Effector CD8-positive, alpha-beta T cell (primary cell): ENCODE data around the gene ADGRL2.

Experiments
- DNase-seq: peaks from one replicate; lab custom pipeline; 2025; lab: John Stamatoyannopoulos, UW
- total RNA-seq, 4 experiments: gene quantifications; one replicate each; lab custom pipeline; 2026; lab: John Stamatoyannopoulos, UW

The ADGRL2 gene
- 0 to 2.9 (median 0.84) reads per million in 4 experiments for total RNA-seq

GRCh38 chr1:81800695-81801650 is at the start of gene ADGRL2:
ADGRL2 (plus strand) TSS chr1:81800934; CDS start chr1:81836985, 36,051 bp downstream.
- DNase-seq, result no peak

GRCh38 chr1:81752840-81753239 is 47.9 kb upstream of the ADGRL2 start:
- no peak for DNase-seq

DNA sequence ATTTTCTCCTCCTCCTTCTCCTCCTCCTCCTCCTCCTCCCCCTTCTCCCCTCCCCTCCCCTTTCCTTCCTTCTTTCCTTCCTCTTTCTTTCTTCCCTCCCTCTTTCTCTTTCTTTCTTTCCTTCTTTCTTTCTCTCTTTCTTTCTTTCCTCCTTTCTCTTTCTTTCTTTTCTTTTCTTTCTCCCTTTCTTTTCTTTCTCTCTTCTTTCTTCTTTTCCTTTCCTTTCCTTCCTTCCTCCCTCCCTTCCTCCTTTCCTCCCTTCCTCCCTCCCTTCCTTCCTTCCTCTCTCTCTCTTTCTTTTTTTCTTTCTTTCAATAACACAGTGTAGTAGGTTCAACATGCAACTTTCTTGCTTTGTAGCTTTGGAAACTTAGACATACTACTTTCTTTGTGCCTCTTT is 46.3 kb upstream of the ADGRL2 start:
- no peak for DNase-seq

- DNase-seq, result no peak
These were observed 43.9 kb upstream of the ADGRL2 start for GRCh38 chr1:81756872-81757271.

GRCh38 chr1:81757398-81758020 is 43.2 kb upstream of the ADGRL2 start:
- no peak for DNase-seq

GRCh38 chr1:81758181-81758580 is 42.6 kb upstream of the ADGRL2 start:
- DNase-seq, result no peak

DNA sequence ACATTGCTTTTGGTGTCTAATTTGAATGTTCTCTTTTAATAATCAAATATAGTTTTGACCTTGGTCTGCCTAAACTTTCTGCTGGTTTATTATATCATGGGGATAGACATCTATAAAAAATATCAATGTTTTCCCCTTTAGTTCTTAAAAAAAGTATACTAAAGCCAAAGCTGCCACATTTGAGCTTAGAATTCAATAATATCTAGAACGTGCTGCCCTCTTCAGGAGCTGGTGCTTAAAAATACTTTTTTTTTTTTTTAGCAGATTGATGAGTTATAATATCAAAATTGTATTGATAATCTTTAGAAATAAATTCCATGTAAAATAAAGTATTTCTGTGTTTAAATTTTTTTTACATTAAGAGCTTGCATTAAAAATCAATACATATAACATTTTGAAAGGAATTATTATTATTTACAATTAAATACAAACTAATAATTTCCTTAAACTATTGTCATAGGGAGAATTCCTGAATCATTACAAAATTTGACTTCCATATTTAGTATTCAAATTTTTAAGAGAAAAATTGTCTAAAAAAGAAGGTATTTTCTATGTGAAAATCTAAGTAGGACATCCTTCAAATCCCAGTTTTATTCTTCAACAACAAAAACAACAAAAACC is 40.1 kb upstream of the ADGRL2 start:
- no peak for DNase-seq

- DNase-seq, result no peak
These were observed 25.2 kb upstream of the ADGRL2 start for GRCh38 chr1:81775510-81775909.

GRCh38 chr1:81780705-81781454 is 19.9 kb upstream of the ADGRL2 start:
- no peak for DNase-seq

- DNase-seq, result no peak
These were observed 19.0 kb upstream of the ADGRL2 start for GRCh38 chr1:81781749-81782148.

- no peak for DNase-seq
These were observed 8.6 kb upstream of the ADGRL2 start for GRCh38 chr1:81792184-81792583.

DNA sequence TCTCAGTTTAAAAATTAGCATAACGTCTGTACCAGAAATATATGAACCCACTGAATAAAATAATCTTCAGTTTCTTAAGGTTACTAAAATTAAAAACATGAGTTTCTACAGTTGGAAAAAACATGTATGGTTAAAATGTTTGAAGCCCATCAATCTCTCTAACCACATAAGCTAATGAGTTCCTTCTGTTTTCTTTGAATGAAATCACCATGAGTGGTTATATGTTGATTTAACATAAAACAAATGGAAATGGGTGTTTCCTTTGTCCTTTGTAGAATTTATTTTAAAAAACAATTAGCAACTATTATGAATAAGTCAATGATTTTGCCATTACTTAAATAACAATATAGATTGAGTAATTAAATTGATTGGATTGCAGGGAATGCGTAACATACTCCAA is 3.0 kb upstream of the ADGRL2 start:
- no peak for DNase-seq

DNA sequence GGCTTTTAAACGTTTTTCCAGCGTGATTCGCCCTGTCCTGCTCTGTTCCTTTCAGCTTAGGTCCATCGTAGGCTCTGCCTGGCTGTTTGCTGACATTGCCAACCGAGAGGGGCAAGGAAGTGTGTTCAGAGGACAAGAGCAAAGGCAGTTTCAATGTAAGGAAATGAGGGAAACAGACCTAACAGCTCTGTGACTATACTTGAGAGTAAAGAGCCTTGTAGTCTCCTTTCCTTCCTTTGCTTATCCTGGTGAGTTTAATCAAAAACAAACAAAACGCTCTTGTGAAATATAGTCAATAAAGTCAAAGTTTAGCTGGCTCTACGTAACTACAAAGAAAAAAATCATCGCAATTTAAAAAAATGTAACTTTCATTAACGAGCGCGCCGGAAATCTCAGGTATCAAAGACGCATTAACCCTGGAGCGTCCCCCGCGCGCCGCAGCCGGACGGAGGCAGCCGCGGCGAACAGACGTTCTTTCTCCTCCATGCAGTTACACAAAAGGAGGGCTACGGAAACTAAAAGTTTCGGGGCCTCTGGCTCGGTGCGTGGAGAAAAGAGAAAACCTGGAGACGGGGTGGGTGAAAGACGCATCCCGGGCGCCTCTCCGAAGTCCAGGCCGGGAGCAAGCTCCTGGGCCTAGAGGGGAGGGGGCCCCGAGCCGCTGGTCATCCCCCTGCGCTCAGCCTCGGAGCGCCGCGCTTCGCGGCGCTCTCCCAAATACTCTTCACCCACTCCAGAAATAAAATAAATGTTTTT is 617 bp upstream of the ADGRL2 start:
- no peak for DNase-seq

- no peak for DNase-seq
These were observed 1.1 kb downstream of the ADGRL2 start for GRCh38 chr1:81801651-81802456.

DNA sequence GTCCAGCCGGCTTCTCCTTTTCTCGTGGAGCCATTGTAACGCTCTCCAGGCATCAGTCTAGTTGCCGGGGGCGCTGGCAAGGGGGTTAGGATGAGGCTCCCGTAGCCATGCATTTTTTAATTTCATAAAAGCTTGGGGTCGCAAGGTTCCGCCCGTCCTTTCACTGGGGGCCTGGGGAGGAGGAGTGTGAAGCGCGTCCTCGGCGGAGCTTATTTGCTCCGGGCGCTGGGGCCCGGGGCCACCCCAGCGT is 1.6 kb downstream of the ADGRL2 start:
- no peak for DNase-seq

- no peak for DNase-seq
These were observed 2.1 kb downstream of the ADGRL2 start for GRCh38 chr1:81802707-81803430.

GRCh38 chr1:81803431-81804110 is 2.8 kb downstream of the ADGRL2 start:
- no peak for DNase-seq

DNA sequence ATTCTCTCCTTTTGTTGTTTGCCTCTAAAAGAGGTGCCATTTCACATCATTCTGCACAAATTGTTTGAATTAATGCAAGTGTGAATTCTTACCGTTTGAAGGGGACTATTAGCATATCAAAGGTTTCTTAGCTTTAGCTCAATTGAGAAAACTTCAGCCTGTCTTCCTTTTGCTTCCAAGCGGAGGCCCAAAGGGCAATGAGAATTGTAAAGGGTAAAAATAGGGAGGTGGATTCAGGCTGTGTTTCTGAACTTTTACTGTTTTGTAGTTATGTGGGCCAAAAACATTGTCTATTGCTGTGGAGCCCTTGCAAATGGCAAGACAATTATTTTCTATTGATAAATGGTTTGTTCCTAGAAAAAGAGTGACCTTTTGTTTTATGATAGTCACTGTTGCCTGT is 3.6 kb downstream of the ADGRL2 start:
- no peak for DNase-seq
